GM23338 (cell line): ENCODE data around the gene ZFYVE28. TPM values are rescaled to one million over a fixed set of nuclear protein-coding genes. Genes with fewer than 3 reads are reported as not detected.

ENCODE experiments used
- ATAC-seq: fragments of 200-7000 bp; cut with Tn5 transposase; 3 replicates; pipeline ENCODE4 v1.9.1; 2020
- DNase-seq: peaks from one replicate; pipeline ENCODE4 v3.0.0-alpha.2; 2015; ENCODE audit warnings: low spot score
- H2AFZ ChIP-seq: fragments of 200-600 bp; sonication (generic); 2 replicates; pipeline ENCODE4 v1.8.0; 2016; ENCODE audit warnings: antibody characterized with exemption, mild to moderate bottlenecking, moderate library complexity
- H3F3A ChIP-seq: fragments of 200-600 bp; sonication (generic); replicated peaks from 2 replicates; pipeline ENCODE4 v1.8.0; 2017; ENCODE audit warnings: antibody characterized with exemption, mixed run types, low read depth
- H3K27ac ChIP-seq: fragments of 200-600 bp; sonication (generic); 2 replicates; pipeline ENCODE4 v1.6.1; 2016; ENCODE audit warnings: low read depth
- H3K27me3 ChIP-seq: fragments of 200-600 bp; sonication (generic); 2 replicates; pipeline ENCODE4 v1.8.0; 2016; ENCODE audit warnings: mild to moderate bottlenecking, mixed run types, moderate library complexity; ENCODE audit not compliant: insufficient read depth
- H3K36me3 ChIP-seq: fragments of 200-600 bp; sonication (generic); 2 replicates; pipeline ENCODE4 v1.8.0; 2016; ENCODE audit warnings: mild to moderate bottlenecking; ENCODE audit not compliant: insufficient read depth
- H3K4me1 ChIP-seq: fragments of 200-600 bp; sonication (generic); 2 replicates; pipeline ENCODE4 v1.8.0; 2016; ENCODE audit warnings: mild to moderate bottlenecking, moderate library complexity; ENCODE audit not compliant: insufficient read depth
- H3K4me2 ChIP-seq: fragments of 200-600 bp; sonication (generic); 2 replicates; pipeline ENCODE4 v1.7.1; 2017; ENCODE audit warnings: mixed run types
- H3K4me3 ChIP-seq: fragments of 200-600 bp; sonication (generic); 2 replicates; pipeline ENCODE4 v1.6.1; 2016; ENCODE audit warnings: mixed run types
- H3K79me2 ChIP-seq: fragments of 200-600 bp; sonication (generic); replicated peaks from 2 replicates; pipeline ENCODE4 v1.8.0; 2017; ENCODE audit warnings: mild to moderate bottlenecking; ENCODE audit not compliant: insufficient read depth
- H3K9me2 ChIP-seq: fragments of 200-600 bp; sonication (generic); 2 replicates; pipeline ENCODE4 v1.8.0; 2017; ENCODE audit not compliant: insufficient read depth
- H4K20me1 ChIP-seq: fragments of 200-600 bp; sonication (generic); replicated peaks from 2 replicates; pipeline ENCODE4 v1.8.0; 2017; ENCODE audit warnings: mild to moderate bottlenecking; ENCODE audit not compliant: insufficient read depth
- H3K27ac Mint-ChIP-seq: 2 replicates; pipeline ENCODE4 v1.8.0; 2020; ENCODE audit warnings: inconsistent platforms, mild to moderate bottlenecking, moderate library complexity, mixed read lengths
- H3K27me3 Mint-ChIP-seq: 3 replicates; pipeline ENCODE4 v1.8.0; 2022; ENCODE audit warnings: low read depth, mild to moderate bottlenecking, moderate library complexity, mixed read lengths, inconsistent platforms; ENCODE audit not compliant: insufficient read depth, poor library complexity
- H3K36me3 Mint-ChIP-seq: 3 replicates; pipeline ENCODE4 v1.8.0; 2021; ENCODE audit warnings: low read depth, mild to moderate bottlenecking, inconsistent platforms, moderate library complexity, mixed read lengths
- H3K4me1 Mint-ChIP-seq: 3 replicates; pipeline ENCODE4 v1.8.0; 2020; ENCODE audit warnings: mild to moderate bottlenecking, inconsistent platforms, mixed read lengths
- H3K4me3 Mint-ChIP-seq: 3 replicates; pipeline ENCODE4 v1.8.0; 2021; ENCODE audit warnings: moderate library complexity, mild to moderate bottlenecking, inconsistent platforms, mixed read lengths
- H3K9me3 Mint-ChIP-seq: 3 replicates; pipeline ENCODE4 v1.8.0; 2020; ENCODE audit warnings: moderate library complexity, mild to moderate bottlenecking, inconsistent platforms, mixed read lengths
- EZH2 ChIP-seq: fragments of 200-600 bp; sonication (generic); IDR thresholded peaks from one replicate; pipeline ENCODE4 v1.8.0; 2017; ENCODE audit warnings: antibody characterized with exemption, mild to moderate bottlenecking, low read depth; ENCODE audit not compliant: unreplicated experiment
- EZH2phosphoT487 ChIP-seq: fragments of 200-600 bp; sonication (generic); IDR thresholded peaks from one replicate; pipeline ENCODE4 v1.8.1; 2018; ENCODE audit warnings: antibody characterized with exemption; ENCODE audit not compliant: unreplicated experiment
- JUNB ChIP-seq: IDR thresholded peaks from one replicate; pipeline ENCODE4 v1.6.1; 2016; ENCODE audit warnings: antibody characterized with exemption; ENCODE audit not compliant: unreplicated experiment
- NANOG ChIP-seq: IDR thresholded peaks from 2 replicates; pipeline ENCODE4 v1.6.1; 2016; ENCODE audit warnings: antibody characterized with exemption, borderline replicate concordance
- POLR2AphosphoS5 ChIP-seq: IDR thresholded peaks from 2 replicates; pipeline ENCODE4 v1.6.1; 2016; ENCODE audit warnings: antibody characterized with exemption, low read depth
- ZNF114 ChIP-seq: fragments of 250-450 bp; sonication (Bioruptor Pico); IDR thresholded peaks from 2 replicates; pipeline ENCODE4 v1.5.0; 2020; ENCODE audit warnings: mild to moderate bottlenecking, moderate library complexity
- polyA plus RNA-seq: library from polyadenylated mRNA; unstranded; fragments of >200 nt; fragmentation: Nextera tagmentation; extraction: Ambion mirVana; gene quantifications from 2 replicates; pipeline ENCODE4 v1.2.1, GENCODE V29; 2016
- total RNA-seq: library from RNA; depleted of rRNA; stranded (reverse); fragments of >200 nt; shearing (Covaris generic); gene quantifications from 2 replicates; pipeline ENCODE4 v1.2.3, GENCODE V29; 2014
- TF ChIP-seq, protein P1 (sequence below), 2 experiments: fragments of 200-600 bp in 1 of 2; sonication (generic) in 1 of 2; conservative IDR thresholded peaks; 2 replicates each; pipeline versions ENCODE4 v1.5.1 to v1.6.1; 2016 to 2017; ENCODE audit warnings: antibody characterized with exemption in 2 of 2, low read depth in 2 of 2, mild to moderate bottlenecking in 2 of 2, moderate library complexity in 1 of 2
- TF ChIP-seq, protein P2 (sequence below): fragments of 250-450 bp; sonication (Bioruptor Pico); IDR thresholded peaks from 2 replicates; pipeline ENCODE4 v1.5.0; 2020; ENCODE audit warnings: mild to moderate bottlenecking, moderate library complexity

The ZFYVE28 gene
- total and polyA plus RNA-seq, 2 experiments from 2014 or later = 2.6 to 4.6 TPM

DNA sequence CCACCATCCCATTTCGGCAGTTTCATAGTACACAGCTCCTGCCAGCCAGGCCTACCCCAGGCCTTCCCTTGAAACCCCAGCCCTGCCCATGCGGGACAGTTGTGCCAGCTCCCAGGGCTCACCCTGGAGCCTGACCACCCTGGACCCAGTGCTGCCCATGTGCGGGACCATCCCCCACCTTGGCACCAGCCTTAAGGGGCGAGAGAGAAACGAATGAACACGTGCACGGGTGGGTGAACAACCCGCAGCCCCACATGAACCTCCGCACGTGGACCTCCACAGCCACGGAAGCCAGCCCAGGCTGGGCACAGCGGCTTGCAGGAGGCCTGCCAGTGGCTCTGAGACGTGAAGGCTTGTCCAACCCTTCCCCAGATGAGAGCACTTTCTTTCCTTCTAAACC is 80.5 kb downstream of the ZFYVE28 start (continued):
- TF ChIP-seq, protein P1, sequence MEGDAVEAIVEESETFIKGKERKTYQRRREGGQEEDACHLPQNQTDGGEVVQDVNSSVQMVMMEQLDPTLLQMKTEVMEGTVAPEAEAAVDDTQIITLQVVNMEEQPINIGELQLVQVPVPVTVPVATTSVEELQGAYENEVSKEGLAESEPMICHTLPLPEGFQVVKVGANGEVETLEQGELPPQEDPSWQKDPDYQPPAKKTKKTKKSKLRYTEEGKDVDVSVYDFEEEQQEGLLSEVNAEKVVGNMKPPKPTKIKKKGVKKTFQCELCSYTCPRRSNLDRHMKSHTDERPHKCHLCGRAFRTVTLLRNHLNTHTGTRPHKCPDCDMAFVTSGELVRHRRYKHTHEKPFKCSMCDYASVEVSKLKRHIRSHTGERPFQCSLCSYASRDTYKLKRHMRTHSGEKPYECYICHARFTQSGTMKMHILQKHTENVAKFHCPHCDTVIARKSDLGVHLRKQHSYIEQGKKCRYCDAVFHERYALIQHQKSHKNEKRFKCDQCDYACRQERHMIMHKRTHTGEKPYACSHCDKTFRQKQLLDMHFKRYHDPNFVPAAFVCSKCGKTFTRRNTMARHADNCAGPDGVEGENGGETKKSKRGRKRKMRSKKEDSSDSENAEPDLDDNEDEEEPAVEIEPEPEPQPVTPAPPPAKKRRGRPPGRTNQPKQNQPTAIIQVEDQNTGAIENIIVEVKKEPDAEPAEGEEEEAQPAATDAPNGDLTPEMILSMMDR (conservative IDR thresholded peaks at IDR 0.05; ENCODE audit: low read depth in 2 of 2) = no peak
- no peak for TF ChIP-seq ZNF114 (CRISPR knock-in tag)
- TF ChIP-seq POLR2AphosphoS5 = no peak
- TF ChIP-seq NANOG = no peak
- no peak for TF ChIP-seq EZH2
- TF ChIP-seq EZH2phosphoT487 = no peak
- TF ChIP-seq, protein P2, sequence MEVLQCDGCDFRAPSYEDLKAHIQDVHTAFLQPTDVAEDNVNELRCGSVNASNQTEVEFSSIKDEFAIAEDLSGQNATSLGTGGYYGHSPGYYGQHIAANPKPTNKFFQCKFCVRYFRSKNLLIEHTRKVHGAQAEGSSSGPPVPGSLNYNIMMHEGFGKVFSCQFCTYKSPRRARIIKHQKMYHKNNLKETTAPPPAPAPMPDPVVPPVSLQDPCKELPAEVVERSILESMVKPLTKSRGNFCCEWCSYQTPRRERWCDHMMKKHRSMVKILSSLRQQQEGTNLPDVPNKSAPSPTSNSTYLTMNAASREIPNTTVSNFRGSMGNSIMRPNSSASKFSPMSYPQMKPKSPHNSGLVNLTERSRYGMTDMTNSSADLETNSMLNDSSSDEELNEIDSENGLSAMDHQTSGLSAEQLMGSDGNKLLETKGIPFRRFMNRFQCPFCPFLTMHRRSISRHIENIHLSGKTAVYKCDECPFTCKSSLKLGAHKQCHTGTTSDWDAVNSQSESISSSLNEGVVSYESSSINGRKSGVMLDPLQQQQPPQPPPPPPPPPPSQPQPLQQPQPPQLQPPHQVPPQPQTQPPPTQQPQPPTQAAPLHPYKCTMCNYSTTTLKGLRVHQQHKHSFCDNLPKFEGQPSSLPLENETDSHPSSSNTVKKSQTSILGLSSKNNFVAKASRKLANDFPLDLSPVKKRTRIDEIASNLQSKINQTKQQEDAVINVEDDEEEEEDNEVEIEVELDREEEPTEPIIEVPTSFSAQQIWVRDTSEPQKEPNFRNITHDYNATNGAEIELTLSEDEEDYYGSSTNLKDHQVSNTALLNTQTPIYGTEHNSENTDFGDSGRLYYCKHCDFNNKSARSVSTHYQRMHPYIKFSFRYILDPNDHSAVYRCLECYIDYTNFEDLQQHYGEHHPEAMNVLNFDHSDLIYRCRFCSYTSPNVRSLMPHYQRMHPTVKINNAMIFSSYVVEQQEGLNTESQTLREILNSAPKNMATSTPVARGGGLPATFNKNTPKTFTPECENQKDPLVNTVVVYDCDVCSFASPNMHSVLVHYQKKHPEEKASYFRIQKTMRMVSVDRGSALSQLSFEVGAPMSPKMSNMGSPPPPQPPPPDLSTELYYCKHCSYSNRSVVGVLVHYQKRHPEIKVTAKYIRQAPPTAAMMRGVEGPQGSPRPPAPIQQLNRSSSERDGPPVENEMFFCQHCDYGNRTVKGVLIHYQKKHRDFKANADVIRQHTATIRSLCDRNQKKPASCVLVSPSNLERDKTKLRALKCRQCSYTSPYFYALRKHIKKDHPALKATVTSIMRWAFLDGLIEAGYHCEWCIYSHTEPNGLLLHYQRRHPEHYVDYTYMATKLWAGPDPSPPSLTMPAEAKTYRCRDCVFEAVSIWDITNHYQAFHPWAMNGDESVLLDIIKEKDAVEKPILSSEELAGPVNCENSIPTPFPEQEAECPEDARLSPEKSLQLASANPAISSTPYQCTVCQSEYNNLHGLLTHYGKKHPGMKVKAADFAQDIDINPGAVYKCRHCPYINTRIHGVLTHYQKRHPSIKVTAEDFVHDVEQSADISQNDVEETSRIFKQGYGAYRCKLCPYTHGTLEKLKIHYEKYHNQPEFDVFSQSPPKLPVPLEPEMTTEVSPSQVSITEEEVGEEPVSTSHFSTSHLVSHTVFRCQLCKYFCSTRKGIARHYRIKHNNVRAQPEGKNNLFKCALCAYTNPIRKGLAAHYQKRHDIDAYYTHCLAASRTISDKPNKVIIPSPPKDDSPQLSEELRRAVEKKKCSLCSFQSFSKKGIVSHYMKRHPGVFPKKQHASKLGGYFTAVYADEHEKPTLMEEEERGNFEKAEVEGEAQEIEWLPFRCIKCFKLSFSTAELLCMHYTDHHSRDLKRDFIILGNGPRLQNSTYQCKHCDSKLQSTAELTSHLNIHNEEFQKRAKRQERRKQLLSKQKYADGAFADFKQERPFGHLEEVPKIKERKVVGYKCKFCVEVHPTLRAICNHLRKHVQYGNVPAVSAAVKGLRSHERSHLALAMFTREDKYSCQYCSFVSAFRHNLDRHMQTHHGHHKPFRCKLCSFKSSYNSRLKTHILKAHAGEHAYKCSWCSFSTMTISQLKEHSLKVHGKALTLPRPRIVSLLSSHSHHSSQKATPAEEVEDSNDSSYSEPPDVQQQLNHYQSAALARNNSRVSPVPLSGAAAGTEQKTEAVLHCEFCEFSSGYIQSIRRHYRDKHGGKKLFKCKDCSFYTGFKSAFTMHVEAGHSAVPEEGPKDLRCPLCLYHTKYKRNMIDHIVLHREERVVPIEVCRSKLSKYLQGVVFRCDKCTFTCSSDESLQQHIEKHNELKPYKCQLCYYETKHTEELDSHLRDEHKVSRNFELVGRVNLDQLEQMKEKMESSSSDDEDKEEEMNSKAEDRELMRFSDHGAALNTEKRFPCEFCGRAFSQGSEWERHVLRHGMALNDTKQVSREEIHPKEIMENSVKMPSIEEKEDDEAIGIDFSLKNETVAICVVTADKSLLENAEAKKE (CRISPR knock-in tag) = no peak

DNA sequence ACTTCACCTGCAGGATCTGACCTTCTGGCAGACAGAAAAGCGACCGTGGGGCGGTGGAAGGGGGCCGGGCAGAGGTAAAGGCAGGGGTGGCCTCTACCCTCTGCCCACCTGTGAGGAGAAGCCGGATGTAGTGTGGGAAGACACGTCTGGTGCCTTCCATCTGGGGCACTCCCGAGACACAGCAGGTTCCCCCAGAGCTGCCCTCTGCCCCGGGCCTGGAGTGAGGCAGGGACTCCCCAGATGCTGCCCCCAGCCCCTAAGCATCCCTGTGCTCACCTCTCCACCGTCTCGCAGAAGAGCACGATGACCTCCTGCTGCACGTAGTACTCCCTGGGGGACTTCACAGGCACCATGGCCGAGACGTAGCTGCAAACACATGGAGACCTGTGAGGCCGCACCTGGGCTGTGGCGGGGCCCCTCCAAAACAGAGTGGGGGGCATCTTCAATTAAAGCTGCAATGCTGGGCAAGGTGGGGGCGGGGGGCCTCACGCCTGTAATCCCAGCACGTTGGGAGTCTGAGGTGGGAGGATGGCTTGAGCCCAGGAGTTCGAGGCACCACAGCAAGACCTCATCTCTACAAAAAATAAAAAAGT is 81.2 kb downstream of the ZFYVE28 start:
- H3K4me3 ChIP-seq = no peak overlapping the region
- H3K27me3 ChIP-seq = no peaks in the 10 kb centered on the region
- no peak overlapping the region for H2AFZ ChIP-seq
- H3K4me1 ChIP-seq = no peaks in the 10 kb centered on the region
- H4K20me1 ChIP-seq = no peaks in the 10 kb centered on the region
- no peaks in the 10 kb centered on the region for H3K9me2 ChIP-seq
- no peaks in the 10 kb centered on the region for H3F3A ChIP-seq
- no peaks in the 10 kb centered on the region for H3K79me2 ChIP-seq
- H3K27ac Mint-ChIP-seq = no peak overlapping the region
- peaks cover 9% of the 10 kb centered on the region for H3K27me3 Mint-ChIP-seq
- no peak overlapping the region for H3K4me3 Mint-ChIP-seq
- H3K36me3 ChIP-seq = no peaks in the 10 kb centered on the region
- DNase-seq (no peak), ATAC-seq (no peak)
- no peak overlapping the region for H3K27ac ChIP-seq
- no peak overlapping the region for H3K4me2 ChIP-seq
- no peaks in the 10 kb centered on the region; the same call in 2 of the 3 replicates for H3K9me3 Mint-ChIP-seq
- no peaks in the 10 kb centered on the region; the same call in 2 of the 3 replicates for H3K36me3 Mint-ChIP-seq
- peaks cover 13% of the 10 kb centered on the region for H3K4me1 Mint-ChIP-seq
- TF ChIP-seq JUNB = no peak
- TF ChIP-seq ZNF114 (CRISPR knock-in tag) = no peak
- TF ChIP-seq, protein P1 (conservative IDR thresholded peaks at IDR 0.05; ENCODE audit: low read depth in 2 of 2) = no peak
